IMR-90 (cell line): Measurements from ENCODE around the gene SHROOM1. TPM values are rescaled to one million over a fixed set of nuclear protein-coding genes. Genes with fewer than 3 reads are reported as not detected.

ENCODE experiments used
- ATAC-seq: fragments of 200-7000 bp; cut with Tn5 transposase; 2 replicates; pipeline ENCODE4 v1.9.1; 2020; ENCODE audit warnings: low read depth, mild to moderate bottlenecking, moderate library complexity
- BruUV-seq: library from RNA; stranded (reverse); fragments of 400-500 nt; replicated peaks from 2 replicates; lab custom pipeline; 2021; lab: Mats Ljungman, UMichigan
- CTCF ChIA-PET: fragments of 300-600 bp; formaldehyde crosslinking; extraction: SDS; loops from one replicate; lab custom pipeline; 2021; ENCODE audit warnings: antibody characterized with exemption; lab: Yijun Ruan, JAX
- POLR2A ChIA-PET: fragments of 300-600 bp; sonication (Branson Sonifier 250); formaldehyde crosslinking; loops from one replicate; lab custom pipeline; 2022; ENCODE audit warnings: antibody characterized with exemption; ENCODE audit not compliant: unreplicated experiment; lab: Charles Lee
- DNase-seq: peaks from one replicate; pipeline ENCODE4 v3.0.0; 2013
- H2AFZ ChIP-seq: replicated peaks from 2 replicates; pipeline ENCODE3; 2013; ENCODE audit warnings: low read length, mild to moderate bottlenecking; ENCODE audit not compliant: poor library complexity
- H2AK5ac ChIP-seq: 2 replicates; pipeline ENCODE4 v1.6.1; 2013; ENCODE audit warnings: low read depth, low read length, inconsistent platforms
- H2AK9ac ChIP-seq: replicated peaks from 2 replicates; pipeline ENCODE3; 2013; ENCODE audit warnings: mild to moderate bottlenecking, low read depth, low read length, moderate library complexity; ENCODE audit not compliant: poor library complexity
- H2BK120ac ChIP-seq: 2 replicates; pipeline ENCODE4 v1.6.1; 2013; ENCODE audit warnings: low read depth, low read length, inconsistent platforms
- H2BK15ac ChIP-seq: 3 replicates; pipeline ENCODE4 v1.6.1; 2013; ENCODE audit warnings: low read depth, low read length, inconsistent platforms
- H2BK20ac ChIP-seq: 2 replicates; pipeline ENCODE4 v1.6.1; 2013; ENCODE audit warnings: low read depth, mild to moderate bottlenecking, inconsistent platforms, low read length, moderate library complexity
- H2BK5ac ChIP-seq: 2 replicates; pipeline ENCODE4 v1.6.1; 2013; ENCODE audit warnings: mild to moderate bottlenecking, low read depth, low read length, inconsistent platforms; ENCODE audit not compliant: poor library complexity, severe bottlenecking
- H3K14ac ChIP-seq: replicated peaks from 2 replicates; pipeline ENCODE4 v1.6.1; 2013; ENCODE audit warnings: low read depth, low read length, inconsistent platforms
- H3K18ac ChIP-seq: 2 replicates; pipeline ENCODE4 v1.6.1; 2013; ENCODE audit warnings: low read depth, low read length, control low read depth
- H3K23ac ChIP-seq: 2 replicates; pipeline ENCODE4 v1.6.1; 2013; ENCODE audit warnings: low read depth, low read length, inconsistent platforms
- H3K27ac ChIP-seq: 2 replicates; pipeline ENCODE4 v1.5.1; 2013; ENCODE audit warnings: mild to moderate bottlenecking, control low read depth, low read length; ENCODE audit not compliant: insufficient read depth
- H3K27me3 ChIP-seq: 2 replicates; pipeline ENCODE4 v1.6.1; 2013; ENCODE audit warnings: low read length; ENCODE audit not compliant: control insufficient read depth, insufficient read depth
- H3K36me3 ChIP-seq: 2 replicates; pipeline ENCODE4 v1.6.1; 2013; ENCODE audit warnings: low read length, mixed read lengths; ENCODE audit not compliant: control insufficient read depth, insufficient read depth
- H3K4ac ChIP-seq: 2 replicates; pipeline ENCODE4 v1.6.1; 2013; ENCODE audit warnings: low read depth, low read length, inconsistent platforms
- H3K4me1 ChIP-seq: 2 replicates; pipeline ENCODE4 v1.6.1; 2013; ENCODE audit warnings: low read length, mixed read lengths; ENCODE audit not compliant: control insufficient read depth, insufficient read depth
- H3K4me2 ChIP-seq: 2 replicates; pipeline ENCODE4 v1.6.1; 2013; ENCODE audit warnings: low read depth, mild to moderate bottlenecking, control low read depth, low read length, moderate library complexity
- H3K4me3 ChIP-seq: 2 replicates; pipeline ENCODE4 v1.5.1; 2013; ENCODE audit warnings: low read depth, mild to moderate bottlenecking, control low read depth, low read length, moderate library complexity; ENCODE audit not compliant: insufficient read depth
- H3K56ac ChIP-seq: 2 replicates; pipeline ENCODE4 v1.6.1; 2013; ENCODE audit warnings: low read length, inconsistent platforms; ENCODE audit not compliant: insufficient read depth; ENCODE audit errors: extremely low read depth
- H3K79me1 ChIP-seq, 2 experiments: 2 replicates each; pipeline ENCODE4 v1.6.1; 2013; ENCODE audit warnings: low read length in 2 of 2, inconsistent platforms in 1 of 2, low read depth in 1 of 2
- H3K9ac ChIP-seq: 2 replicates; pipeline ENCODE4 v1.6.1; 2013; ENCODE audit warnings: low read depth, low read length, control low read depth
- H3K9me1 ChIP-seq: 2 replicates; pipeline ENCODE4 v1.6.1; 2013; ENCODE audit warnings: low read length, inconsistent platforms; ENCODE audit not compliant: insufficient read depth
- H3K9me3 ChIP-seq: 2 replicates; pipeline ENCODE4 v1.6.1; 2013; ENCODE audit warnings: low read length; ENCODE audit not compliant: control insufficient read depth, insufficient read depth
- H4K20me1 ChIP-seq: 2 replicates; pipeline ENCODE4 v1.6.1; 2013; ENCODE audit warnings: low read length, inconsistent platforms; ENCODE audit not compliant: insufficient read depth
- H4K5ac ChIP-seq: 2 replicates; pipeline ENCODE4 v1.6.1; 2013; ENCODE audit warnings: mild to moderate bottlenecking, low read depth, low read length, control low read depth
- H4K8ac ChIP-seq, 2 experiments: 2 replicates each; pipeline ENCODE4 v1.6.1; 2013; ENCODE audit warnings: low read depth in 2 of 2, low read length in 2 of 2, control low read depth in 1 of 2, inconsistent platforms in 1 of 2
- H4K91ac ChIP-seq: 2 replicates; pipeline ENCODE4 v1.6.1; 2013; ENCODE audit warnings: low read depth, low read length, inconsistent platforms; ENCODE audit not compliant: insufficient read depth
- BHLHE40 ChIP-seq: fragments of 150-350 bp; IDR thresholded peaks from 2 replicates; pipeline ENCODE4 v1.6.1; 2016; ENCODE audit warnings: mild to moderate bottlenecking, low read depth, low read length
- ELK1 ChIP-seq: fragments of 150-350 bp; IDR thresholded peaks from 2 replicates; pipeline ENCODE4 v1.6.1; 2016; ENCODE audit warnings: low read depth, mild to moderate bottlenecking, low read length, moderate library complexity, borderline replicate concordance
- NFE2L2 ChIP-seq: fragments of 150-350 bp; IDR thresholded peaks from 2 replicates; pipeline ENCODE4 v1.6.1; 2016; ENCODE audit warnings: low read depth, mild to moderate bottlenecking, low read length
- RCOR1 ChIP-seq: IDR thresholded peaks from 2 replicates; pipeline ENCODE4 v1.6.1; 2012; ENCODE audit warnings: mild to moderate bottlenecking, low read length, improper control_type of control experiment; ENCODE audit not compliant: insufficient replicate concordance
- WGBS, 2 experiments: methylation state at CpG; one replicate each; pipeline versions ENCODE4 v1.1.5 to v1.1.7; 2013; ENCODE audit warnings: missing lambda C conversion rate in 2 of 2; ENCODE audit not compliant: insufficient read length in 1 of 2; ENCODE audit errors: extremely low coverage in 2 of 2; 5-methylcytosine and 5-hydroxymethylcytosine counted together
- dilution Hi-C: fragments of 300-500 bp; cut with HindIII; formaldehyde crosslinking; loops from one replicate; pipeline ENCODE4 v1.14.3; 2018; ENCODE audit warnings: low sequenced_read_pairs; ENCODE audit not compliant: unreplicated experiment
- in situ Hi-C: fragments of 300-500 bp; cut with MboI; formaldehyde crosslinking; loops from 3 replicates; pipeline ENCODE4 v1.14.3; 2019; ENCODE audit warnings: low sequenced_read_pairs, inconsistent platforms, mixed read lengths
- intact Hi-C: fragments of 100-400 bp; cut with micrococcal nuclease; formaldehyde crosslinking; loops from 2 replicates; pipeline ENCODE4 v1.10.0; 2022
- polyA plus RNA-seq, 3 experiments: library from polyadenylated mRNA; depleted of rRNA; stranded (reverse); fragments of >200 nt; gene quantifications; 2 replicates each; pipeline ENCODE4 v1.2.3, GENCODE V29; 2012; ENCODE audit warnings: low replicate concordance in 1 of 3
- total RNA-seq: library from RNA; depleted of rRNA; stranded (reverse); fragments of >200 nt; gene quantifications from 2 replicates; pipeline ENCODE4 v1.2.3, GENCODE V29; 2012

SHROOM1 gene
- total and polyA plus RNA-seq, 2 of the 4 experiments (the other 2 are of a cell fraction): 1.4 to 6.3 TPM

- CTCF ChIA-PET: interaction anchor here (0.6 to 1.2 kb wide), 2 partner anchors 10 to 387 kb away, joined by 3 read pairs; no protein-coding TSS in a partner anchor
- POLR2A ChIA-PET: no interaction called here
- no peak overlapping the region for H3K18ac ChIP-seq
These were observed 40.4 kb upstream of the SHROOM1 start for GRCh38 chr5:132870801-132871200.

More at GRCh38 chr5:132870801-132871200, 40.4 kb upstream of the SHROOM1 start:
- DNase-seq: no peak
- Histone ChIP-seq H3K9me1 (peaks cover 14% of the 10 kb centered on the region), H3K4ac (no peak overlapping the region), H2AK9ac (no peak overlapping the region), H2BK20ac (no peak overlapping the region), H3K23ac (no peak overlapping the region), H2BK5ac (no peak overlapping the region), H4K91ac (no peak overlapping the region), H3K4me1 (no peaks in the 10 kb centered on the region; the same call in 1 of the 2 replicates), H3K14ac (no peak overlapping the region), H2AFZ (no peak overlapping the region), H4K5ac (no peak overlapping the region), H2BK120ac (no peak overlapping the region), H3K27ac (no peak overlapping the region), H3K79me1 (peaks cover 9 to 54% of the 10 kb centered on the region in 2 experiments), H3K56ac (no peak overlapping the region), H3K36me3 (peaks cover 30% of the 10 kb centered on the region), H3K4me2 (no peak overlapping the region), H3K4me3 (no peak overlapping the region), H4K20me1 (peaks cover 16% of the 10 kb centered on the region; the same call in 1 of the 2 replicates), H4K8ac (no peak overlapping the region), H3K9ac (no peak overlapping the region), H3K9me3 (no peaks in the 10 kb centered on the region), H3K27me3 (no peaks in the 10 kb centered on the region), H2BK15ac (no peak overlapping the region), H2AK5ac (no peak overlapping the region)
- dilution Hi-C loops (no loop called here), in situ Hi-C loops (no loop called here), intact Hi-C loops (no loop called here)
- no peak for ATAC-seq
- TF ChIP-seq NFE2L2 (no peak), RCOR1 (no peak), ELK1 (no peak), BHLHE40 (no peak)
- 83% methylated on average over 2 of the region's 2 CpGs; no CpG with 5 or more reads in 1 of the 2 experiments for WGBS, 2 experiments
- no TSS peak for BruUV-seq
